ENCODE measurements around the gene NRG3.

NRG3 gene

GRCh38 chr10:82228701-82229100, 353.7 kb downstream of the NRG3 start:
- DNase-seq, result no peak

GRCh38 chr10:82234173-82234572, 359.2 kb downstream of the NRG3 start:
- DNase-seq, result no peak

- no peak for DNase-seq
Observed at GRCh38 chr10:82236084-82236731, 361.2 kb downstream of the NRG3 start.

GRCh38 chr10:82238291-82238690, 363.3 kb downstream of the NRG3 start:
- DNase-seq, result no peak

DNA sequence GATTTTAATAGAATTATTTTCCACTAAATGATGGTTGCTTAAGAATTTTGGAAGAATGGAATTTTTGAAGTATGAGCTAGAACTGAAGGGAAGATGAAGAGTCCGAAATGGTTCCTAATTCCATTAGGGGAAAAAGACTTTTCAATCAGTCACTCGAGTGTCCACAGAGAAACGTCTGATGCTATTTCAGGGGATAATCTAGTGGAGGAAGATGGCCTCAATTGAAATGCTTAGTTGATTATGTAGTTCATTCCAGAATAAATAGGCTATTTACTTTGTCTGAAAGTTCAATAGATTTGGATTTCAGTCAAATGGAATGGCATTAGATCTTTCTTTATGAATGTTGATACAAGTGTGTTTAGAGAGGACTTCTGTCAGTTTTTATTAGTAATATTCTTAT, 365.4 kb downstream of the NRG3 start:
- no peak for DNase-seq

DNA sequence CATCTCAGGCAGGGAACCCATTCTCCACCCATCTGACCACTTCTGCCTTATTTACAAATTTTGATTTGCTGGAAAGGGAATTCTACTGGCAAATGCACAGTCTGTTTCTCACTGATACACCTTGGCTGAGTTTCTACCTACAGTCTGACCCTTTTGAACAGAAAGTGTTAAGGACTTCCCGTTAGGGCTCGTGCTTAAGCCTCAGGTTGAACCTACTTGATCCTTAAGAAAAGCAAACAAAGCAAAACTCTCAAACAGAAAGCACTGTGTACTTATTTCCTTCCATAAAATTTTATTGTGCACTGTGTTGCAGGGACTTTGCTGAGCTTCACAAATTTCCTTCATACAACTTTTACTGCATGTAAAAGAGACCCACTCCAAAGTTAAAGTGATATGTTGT, 367.8 kb downstream of the NRG3 start:
- no peak for DNase-seq

- no peak for DNase-seq
Observed at GRCh38 chr10:82245157-82245556, 370.2 kb downstream of the NRG3 start.

- no peak for DNase-seq
Observed at GRCh38 chr10:82245906-82246560, 371.0 kb downstream of the NRG3 start.

- no peak for DNase-seq
Observed at GRCh38 chr10:82249141-82249540, 374.1 kb downstream of the NRG3 start.

DNA sequence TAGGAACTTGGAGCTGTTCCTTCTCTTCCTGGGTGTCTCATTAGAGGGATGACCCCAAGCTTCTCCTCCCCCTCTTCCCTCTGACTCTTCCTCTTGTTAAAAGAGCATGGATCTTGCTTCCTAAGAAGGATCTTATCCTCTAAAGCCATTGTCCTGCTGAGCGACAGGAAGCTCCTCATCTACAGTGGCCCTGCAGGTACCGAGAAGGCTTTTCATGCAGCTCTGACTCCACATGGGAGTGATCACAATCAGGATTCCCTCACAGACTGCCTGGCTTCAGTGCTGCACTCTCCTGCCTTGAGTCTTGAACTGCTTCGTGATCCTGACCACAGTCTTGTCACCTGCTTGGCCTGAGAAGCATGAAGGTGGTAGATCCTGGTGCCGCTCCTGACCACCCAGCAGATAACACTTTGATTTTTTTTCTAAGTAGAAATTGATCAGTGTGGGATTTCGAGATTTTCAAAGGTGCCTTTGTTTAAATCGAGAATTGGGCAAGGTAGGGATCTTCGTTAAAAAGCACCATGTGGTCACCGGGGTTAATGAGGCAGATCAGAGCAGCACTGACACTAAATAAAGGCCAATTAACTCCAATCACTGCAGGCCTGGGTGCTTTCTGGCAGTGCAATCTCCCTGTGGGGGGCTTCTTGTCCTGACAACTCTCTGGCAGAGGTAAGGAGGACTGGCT, 376.4 kb downstream of the NRG3 start:
- no peak for DNase-seq

DNA sequence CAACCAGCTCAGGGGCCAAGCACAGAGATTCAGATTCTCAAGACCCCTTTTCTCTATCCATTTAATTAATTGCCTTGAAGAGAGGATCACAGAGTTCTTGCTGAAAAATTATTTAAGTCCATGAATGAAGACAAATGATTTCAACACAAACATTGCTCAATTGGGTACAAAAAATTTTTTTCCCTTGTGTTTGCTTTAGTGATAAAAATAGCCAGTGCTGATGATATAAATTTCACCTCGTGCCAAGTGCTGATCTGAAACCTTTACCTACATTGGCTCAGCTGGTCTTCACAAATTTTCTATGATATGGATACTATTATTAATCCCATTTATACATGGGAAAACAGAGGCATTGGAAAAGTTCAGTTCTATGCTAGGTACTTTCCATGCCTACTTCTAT, 377.1 kb downstream of the NRG3 start:
- DNase-seq, result no peak

DNA sequence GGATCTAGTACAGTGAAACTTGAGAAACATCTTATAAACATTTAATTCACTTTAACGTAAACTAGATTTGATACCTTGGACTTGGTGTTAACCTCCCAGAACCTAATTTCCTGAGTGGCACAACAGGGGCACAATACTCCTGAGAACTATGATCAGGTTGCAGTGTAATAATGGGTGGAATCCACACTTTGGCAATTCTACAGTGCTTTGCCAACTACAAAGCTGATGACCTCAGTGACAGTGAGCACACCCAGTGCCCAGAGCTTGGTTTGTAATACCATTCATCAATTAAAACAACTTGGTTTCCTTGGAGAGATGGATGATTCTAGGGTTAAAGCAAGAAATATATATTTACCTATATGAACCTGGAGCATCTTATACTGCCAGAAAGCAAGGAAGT, 379.2 kb downstream of the NRG3 start:
- DNase-seq, result no peak

GRCh38 chr10:82256275-82256674, 381.3 kb downstream of the NRG3 start:
- no peak for DNase-seq

DNA sequence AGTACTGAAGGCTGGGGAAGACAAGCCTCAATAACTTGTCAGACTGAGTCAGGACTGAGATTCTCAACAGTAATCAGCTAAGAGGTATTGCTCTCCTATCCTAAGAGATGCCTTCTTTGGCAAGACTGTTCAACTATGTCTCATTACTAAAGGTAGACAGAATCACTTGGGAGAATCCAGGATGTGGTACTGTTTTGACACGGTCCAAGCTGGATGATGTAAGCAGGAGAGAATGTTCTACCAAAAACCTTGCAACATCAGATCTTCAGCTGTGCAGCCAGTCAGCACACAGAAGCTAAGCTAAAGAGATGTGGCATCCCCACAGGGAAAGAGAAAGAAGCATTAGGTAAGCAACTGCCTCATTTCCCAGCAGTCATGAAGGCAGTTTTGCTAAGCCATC, 391.4 kb downstream of the NRG3 start:
- DNase-seq, result no peak

- no peak for DNase-seq
Observed at GRCh38 chr10:82267014-82267413, 392.0 kb downstream of the NRG3 start.

DNA sequence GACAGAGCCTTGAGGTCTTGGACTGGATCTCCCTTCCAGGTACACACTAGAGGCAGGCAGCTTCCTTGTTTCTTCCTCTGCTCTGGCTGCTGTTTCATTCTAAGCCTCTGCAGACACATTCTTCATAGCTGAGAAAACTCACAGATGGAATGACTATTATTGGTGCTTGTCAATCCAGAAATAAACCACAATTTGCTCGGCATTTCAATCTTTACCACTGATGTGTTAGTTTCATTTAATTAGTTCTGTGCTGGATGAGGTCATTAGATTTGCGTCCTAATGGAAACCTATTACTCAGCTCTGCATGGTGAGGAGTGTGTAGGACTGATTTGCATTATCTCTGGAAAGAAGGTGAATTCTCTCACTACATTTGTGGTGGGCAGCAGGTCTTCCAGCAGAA, 392.5 kb downstream of the NRG3 start:
- no peak for DNase-seq

- DNase-seq, result no peak
Observed at GRCh38 chr10:82267960-82268359, 393.0 kb downstream of the NRG3 start.

GRCh38 chr10:82277591-82277990, 402.6 kb downstream of the NRG3 start:
- no peak for DNase-seq

GRCh38 chr10:82278401-82279182, 403.6 kb downstream of the NRG3 start:
- DNase-seq, result no peak

DNA sequence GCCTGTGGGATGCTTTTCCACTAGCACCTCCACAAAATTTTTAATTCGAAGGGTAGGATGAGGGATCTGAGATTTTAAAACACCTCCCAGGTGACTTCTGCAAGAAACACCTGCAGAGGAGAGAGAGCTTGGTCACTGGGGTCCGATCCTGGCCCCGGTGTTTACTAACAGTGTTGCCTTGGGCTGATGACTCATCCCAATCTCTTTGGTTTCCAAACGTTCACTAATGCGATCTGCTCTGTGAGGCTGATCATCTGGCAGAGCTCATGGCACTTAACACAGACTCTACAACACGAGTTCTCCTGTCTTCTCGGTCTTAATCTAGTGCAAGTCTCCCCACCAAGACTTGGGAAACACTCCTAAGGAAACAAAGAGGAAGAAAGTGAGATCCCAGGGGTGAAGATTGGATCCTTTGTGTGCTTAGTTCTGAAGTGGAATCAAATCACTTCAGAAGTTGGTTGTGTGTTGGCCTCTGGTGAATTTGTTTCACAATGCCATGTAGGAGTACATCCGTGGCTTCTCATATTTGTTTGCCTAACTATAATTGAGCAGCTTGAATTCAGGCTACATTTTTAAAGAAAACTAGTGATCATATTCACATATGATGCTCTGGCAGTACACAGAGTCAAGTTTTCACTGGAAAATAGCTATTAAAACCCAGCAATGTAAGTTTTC, 407.9 kb downstream of the NRG3 start:
- no peak for DNase-seq

GRCh38 chr10:82284180-82284579, 409.2 kb downstream of the NRG3 start:
- DNase-seq, result no peak

- no peak for DNase-seq
Observed at GRCh38 chr10:82288461-82288881, 413.5 kb downstream of the NRG3 start.

- DNase-seq, result no peak
Observed at GRCh38 chr10:82289945-82290344, 415.0 kb downstream of the NRG3 start.
